ENCODE data around the gene BEX4.
A peak's percentile ranks its signal among the peaks of the same experiment; 100 is the strongest.
"Not testable (repeated sequence)": the region's sequence is repeated elsewhere in the genome, so short reads cannot be mapped to it uniquely, and the experiment has no call there.

Gene BEX4

DNA sequence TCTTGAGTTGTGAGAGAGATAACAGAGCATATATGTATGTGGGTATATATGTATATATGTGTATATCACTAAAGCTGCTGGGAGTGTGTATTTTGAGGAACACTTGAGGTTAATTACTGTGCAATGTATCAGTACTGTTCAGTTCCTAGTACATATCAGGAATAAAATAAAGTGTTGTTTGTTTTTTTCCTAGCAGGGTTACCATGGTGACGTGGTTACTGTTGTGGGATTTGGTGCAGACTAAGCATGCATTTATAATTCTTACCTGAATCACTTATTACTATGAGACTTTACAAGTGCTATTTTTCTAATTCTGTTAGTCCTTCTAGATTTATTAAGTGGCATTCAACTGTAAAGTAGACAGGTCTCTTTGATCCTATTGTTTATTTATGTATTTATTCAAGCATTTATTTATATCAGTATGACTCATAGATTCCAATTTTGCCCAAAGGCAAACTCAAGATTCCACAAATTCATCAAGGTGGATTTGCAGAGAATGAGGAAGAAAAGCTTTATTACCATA lies 26.9 kb upstream of the BEX4 start:
- no peak for DNase-seq (ENCODE audit: low read depth)
- TF ChIP-seq, protein P1, sequence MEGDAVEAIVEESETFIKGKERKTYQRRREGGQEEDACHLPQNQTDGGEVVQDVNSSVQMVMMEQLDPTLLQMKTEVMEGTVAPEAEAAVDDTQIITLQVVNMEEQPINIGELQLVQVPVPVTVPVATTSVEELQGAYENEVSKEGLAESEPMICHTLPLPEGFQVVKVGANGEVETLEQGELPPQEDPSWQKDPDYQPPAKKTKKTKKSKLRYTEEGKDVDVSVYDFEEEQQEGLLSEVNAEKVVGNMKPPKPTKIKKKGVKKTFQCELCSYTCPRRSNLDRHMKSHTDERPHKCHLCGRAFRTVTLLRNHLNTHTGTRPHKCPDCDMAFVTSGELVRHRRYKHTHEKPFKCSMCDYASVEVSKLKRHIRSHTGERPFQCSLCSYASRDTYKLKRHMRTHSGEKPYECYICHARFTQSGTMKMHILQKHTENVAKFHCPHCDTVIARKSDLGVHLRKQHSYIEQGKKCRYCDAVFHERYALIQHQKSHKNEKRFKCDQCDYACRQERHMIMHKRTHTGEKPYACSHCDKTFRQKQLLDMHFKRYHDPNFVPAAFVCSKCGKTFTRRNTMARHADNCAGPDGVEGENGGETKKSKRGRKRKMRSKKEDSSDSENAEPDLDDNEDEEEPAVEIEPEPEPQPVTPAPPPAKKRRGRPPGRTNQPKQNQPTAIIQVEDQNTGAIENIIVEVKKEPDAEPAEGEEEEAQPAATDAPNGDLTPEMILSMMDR (IDR thresholded peaks at IDR 0.05; ENCODE audit: control insufficient read depth, insufficient read depth, low read depth, low read length, missing control alignments) = no peak
- no peak overlapping the region for H3K4me3 ChIP-seq (ENCODE audit: control insufficient read depth, low read depth, low read length)

DNA sequence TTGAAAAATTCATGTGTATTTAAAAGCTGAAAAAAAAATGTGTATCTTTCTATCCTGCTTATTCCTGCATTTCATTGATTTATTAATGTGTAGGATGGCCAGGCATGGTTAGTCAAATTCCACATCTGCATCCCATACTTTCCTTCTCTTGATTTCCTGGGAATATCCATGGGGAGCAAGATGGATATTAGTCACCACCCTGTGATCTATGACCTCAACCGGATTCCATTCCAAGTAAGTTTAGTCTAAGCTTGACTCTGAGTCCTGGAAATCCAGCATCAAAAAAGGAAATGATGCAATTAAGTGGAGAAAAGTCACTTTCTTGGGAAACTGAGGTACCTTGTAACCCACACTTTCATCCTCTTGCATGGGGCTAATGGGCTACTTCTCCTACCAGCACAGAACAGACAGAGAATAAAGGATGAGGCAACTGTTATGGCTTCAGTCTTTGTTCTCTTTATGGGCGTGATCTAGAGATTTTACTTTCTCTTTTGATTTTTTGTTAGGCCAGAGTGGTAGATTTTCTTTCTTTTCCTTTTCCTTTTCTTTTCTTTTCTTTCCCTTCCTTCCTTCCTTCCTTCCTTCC lies 17.1 kb upstream of the BEX4 start:
- no peak overlapping the region for H3K4me3 ChIP-seq (ENCODE audit: control insufficient read depth, low read depth, low read length)
- TF ChIP-seq, protein P1 (IDR thresholded peaks at IDR 0.05; ENCODE audit: control insufficient read depth, insufficient read depth, low read depth, low read length, missing control alignments) = no peak
- no peak for DNase-seq (ENCODE audit: low read depth)

DNA sequence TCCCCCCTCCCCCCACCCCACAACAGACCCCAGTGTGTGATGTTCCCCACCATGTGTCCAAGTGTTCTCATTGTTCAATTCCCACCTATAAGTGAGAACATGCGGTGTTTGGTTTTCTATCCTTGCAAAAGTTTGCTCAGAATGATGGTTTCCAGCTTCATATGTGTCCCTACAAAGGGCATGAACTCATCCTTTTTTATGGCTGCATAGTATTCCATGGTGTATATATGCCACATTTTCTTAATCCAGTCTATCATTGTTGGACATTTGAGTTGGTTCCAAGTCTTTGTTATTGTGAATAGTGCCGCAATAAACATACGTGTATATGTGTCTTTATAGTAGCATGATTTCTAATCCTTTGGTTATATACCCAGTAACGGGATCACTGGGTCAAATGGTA lies 16.2 kb upstream of the BEX4 start:
- not testable (repeated sequence) for DNase-seq (ENCODE audit: low read depth); H3K4me3 ChIP-seq (ENCODE audit: control insufficient read depth, low read depth, low read length)

DNA sequence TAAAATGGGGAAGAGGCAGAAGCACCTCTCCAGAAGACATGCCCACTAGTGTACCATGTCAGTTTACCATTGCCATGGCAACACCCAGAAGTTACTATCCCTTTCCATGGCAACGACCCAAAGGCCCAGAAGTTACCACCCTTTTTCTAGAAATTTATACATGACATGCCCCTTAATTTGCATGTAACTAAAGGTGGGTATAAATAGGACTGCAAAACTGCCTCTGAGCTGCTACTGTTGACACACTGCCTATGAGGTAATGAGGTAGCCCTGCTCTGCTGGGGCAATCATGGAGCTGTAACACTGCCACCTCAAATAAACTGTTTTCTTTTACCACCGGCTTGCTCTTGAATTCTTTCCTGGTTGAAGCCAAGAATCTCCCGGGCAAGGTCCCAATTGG lies 13.9 kb upstream of the BEX4 start:
- no peak for DNase-seq (ENCODE audit: low read depth)
- H3K4me3 ChIP-seq (ENCODE audit: control insufficient read depth, low read depth, low read length) = no peak overlapping the region
- TF ChIP-seq, protein P1 (IDR thresholded peaks at IDR 0.05; ENCODE audit: control insufficient read depth, insufficient read depth, low read depth, low read length, missing control alignments) = no peak

DNA sequence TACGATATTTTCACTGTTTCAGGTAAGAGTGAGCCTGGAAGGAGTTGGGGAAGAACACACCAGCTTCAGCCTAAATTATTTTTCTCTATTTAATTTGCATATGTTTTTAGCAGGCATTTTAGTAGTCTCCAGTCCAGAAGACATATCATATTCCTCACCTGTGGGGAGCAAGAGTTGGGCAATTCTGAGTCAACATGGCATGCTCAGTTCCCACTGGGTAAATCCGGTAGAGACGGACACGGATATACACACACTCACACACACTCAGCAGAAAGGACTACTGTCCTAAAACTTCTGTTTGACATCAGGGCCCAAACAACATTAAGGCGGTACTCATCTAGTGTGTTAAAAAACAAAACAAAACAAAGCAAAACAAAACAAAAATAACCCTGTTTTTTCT lies 4.9 kb upstream of the BEX4 start:
- DNase-seq (ENCODE audit: low read depth) = no peak
- H3K4me3 ChIP-seq (ENCODE audit: control insufficient read depth, low read depth, low read length) = no peak overlapping the region
- TF ChIP-seq, protein P1 (IDR thresholded peaks at IDR 0.05; ENCODE audit: control insufficient read depth, insufficient read depth, low read depth, low read length, missing control alignments) = no peak

DNA sequence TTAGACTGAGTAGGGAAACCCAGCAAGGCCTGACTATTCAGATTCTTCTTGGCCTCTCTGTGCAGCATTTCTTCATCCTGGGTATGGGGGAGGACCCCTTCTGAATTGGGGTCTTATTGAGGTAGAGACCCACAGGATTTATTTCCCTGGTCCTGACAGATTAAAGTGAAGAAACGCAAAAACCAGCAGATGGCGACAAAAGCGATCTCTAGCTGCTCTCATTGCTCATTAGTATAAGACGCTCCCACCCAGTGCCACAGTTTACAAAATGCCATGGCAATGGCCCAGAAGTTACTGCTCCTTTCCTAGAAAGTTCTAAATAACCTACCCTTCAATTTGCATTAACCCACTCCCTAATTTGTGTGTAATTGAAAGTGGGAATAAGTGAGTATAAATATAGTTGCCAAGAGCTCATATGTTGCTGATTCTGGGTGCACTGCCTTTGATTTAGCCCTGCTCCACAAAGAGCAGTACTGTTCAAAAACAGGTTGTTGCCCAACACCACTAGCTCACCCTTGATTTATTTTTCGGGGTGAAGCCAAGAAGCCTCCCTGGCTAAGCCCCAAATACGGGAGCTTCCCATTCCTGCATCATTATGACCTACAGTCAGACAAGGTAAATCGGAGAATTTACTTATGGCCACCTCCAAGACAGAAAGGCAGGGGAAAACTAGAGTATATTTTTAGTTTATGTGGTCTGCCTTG lies 3.7 kb upstream of the BEX4 start:
- no peak for DNase-seq (ENCODE audit: low read depth)
- H3K4me3 ChIP-seq (ENCODE audit: control insufficient read depth, low read depth, low read length) = no peak overlapping the region
- TF ChIP-seq, protein P1 (IDR thresholded peaks at IDR 0.05; ENCODE audit: control insufficient read depth, insufficient read depth, low read depth, low read length, missing control alignments) = peak; percentile 57

DNA sequence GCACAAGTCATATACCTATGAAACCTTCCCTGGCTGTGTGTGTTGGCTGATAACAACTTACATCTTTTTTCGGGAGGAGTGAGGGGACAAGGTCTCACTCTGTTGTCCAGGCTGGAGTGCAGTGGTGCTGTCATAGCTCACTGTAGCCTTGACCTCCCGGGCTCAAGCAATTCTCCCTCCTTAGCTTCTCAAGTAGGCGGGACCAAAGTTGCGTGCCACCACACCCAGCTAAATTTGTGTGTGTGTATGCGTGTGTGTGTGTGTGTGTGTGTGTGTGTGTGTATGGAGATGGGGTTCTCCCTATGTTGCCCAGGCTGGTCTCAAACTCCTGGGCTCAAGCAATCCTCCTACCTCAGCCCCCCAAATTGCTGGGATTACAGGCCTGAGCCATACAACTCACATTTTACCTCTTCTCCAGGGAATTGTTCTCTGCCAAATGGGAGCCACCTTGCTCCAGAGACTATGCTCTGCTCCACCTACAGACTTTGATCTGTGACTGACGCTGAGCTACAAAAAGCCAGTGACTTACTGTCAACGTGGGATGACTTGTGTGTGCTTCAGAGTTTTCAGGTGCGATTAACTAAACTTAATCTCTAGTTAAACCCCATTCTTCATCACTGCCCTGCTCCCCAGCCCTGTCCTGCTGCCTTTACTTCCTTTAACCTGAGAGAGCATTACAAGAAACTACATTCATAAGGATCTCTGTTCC lies 2.0 kb upstream of the BEX4 start:
- H3K4me3 ChIP-seq (ENCODE audit: control insufficient read depth, low read depth, low read length) = no peak overlapping the region
- TF ChIP-seq, protein P1 (IDR thresholded peaks at IDR 0.05; ENCODE audit: control insufficient read depth, insufficient read depth, low read depth, low read length, missing control alignments) = no peak
- no peak for DNase-seq (ENCODE audit: low read depth)

Data from AG09309 (cell line).